MM.1S (cell line): Measurements from ENCODE around the gene TBC1D5.

Source experiments
- DNase-seq: peaks from one replicate; pipeline ENCODE4 v3.0.0-alpha.2; 2015
- H2AFZ ChIP-seq: fragments of 300-600 bp; sonication (generic); 2 replicates; pipeline ENCODE4 v1.6.0; 2016; ENCODE audit warnings: antibody characterized with exemption, low read length
- H3F3A ChIP-seq: fragments of 300-600 bp; sonication (generic); 2 replicates; pipeline ENCODE4 v1.6.1; 2016; ENCODE audit warnings: mild to moderate bottlenecking, antibody characterized with exemption, low read length, moderate library complexity, mixed read lengths; ENCODE audit not compliant: insufficient read depth
- H3K27ac ChIP-seq: fragments of 300-600 bp; sonication (generic); 2 replicates; pipeline ENCODE4 v1.5.1; 2016; ENCODE audit warnings: mild to moderate bottlenecking, low read length
- H3K27me3 ChIP-seq: fragments of 300-600 bp; sonication (generic); replicated peaks from 2 replicates; pipeline ENCODE4 v1.6.0; 2016; ENCODE audit warnings: low read length; ENCODE audit not compliant: insufficient read depth
- H3K36me3 ChIP-seq: fragments of 300-600 bp; sonication (generic); replicated peaks from 2 replicates; pipeline ENCODE4 v1.6.1; 2016; ENCODE audit warnings: mild to moderate bottlenecking, low read length, mixed read lengths; ENCODE audit not compliant: insufficient read depth
- H3K4me1 ChIP-seq: fragments of 300-600 bp; sonication (generic); 2 replicates; pipeline ENCODE4 v1.6.1; 2016; ENCODE audit warnings: low read length, mixed read lengths
- H3K4me2 ChIP-seq: fragments of 300-600 bp; sonication (generic); 2 replicates; pipeline ENCODE4 v1.6.0; 2016; ENCODE audit warnings: low read depth, low read length
- H3K4me3 ChIP-seq: fragments of 300-600 bp; sonication (generic); 2 replicates; pipeline ENCODE4 v1.5.1; 2016; ENCODE audit warnings: low read length, mixed read lengths
- H3K79me2 ChIP-seq: fragments of 300-600 bp; sonication (generic); 2 replicates; pipeline ENCODE4 v1.6.1; 2016; ENCODE audit warnings: mixed run types, low read length, mixed read lengths
- H3K9ac ChIP-seq: fragments of 300-600 bp; sonication (generic); 2 replicates; pipeline ENCODE4 v1.6.1; 2016; ENCODE audit warnings: low read length, mixed read lengths
- H3K9me2 ChIP-seq: fragments of 300-600 bp; sonication (generic); replicated peaks from 2 replicates; pipeline ENCODE4 v1.6.1; 2016; ENCODE audit warnings: mild to moderate bottlenecking, low read length, mixed read lengths; ENCODE audit not compliant: insufficient read depth
- H3K9me3 ChIP-seq: fragments of 300-600 bp; sonication (generic); replicated peaks from 2 replicates; pipeline ENCODE4 v1.6.1; 2016; ENCODE audit warnings: mild to moderate bottlenecking, low read length, mixed read lengths; ENCODE audit not compliant: insufficient read depth
- H4K20me1 ChIP-seq: fragments of 300-600 bp; sonication (generic); 2 replicates; pipeline ENCODE4 v1.6.1; 2016; ENCODE audit warnings: mild to moderate bottlenecking, low read length, moderate library complexity, mixed read lengths; ENCODE audit not compliant: insufficient read depth
- EZH2 ChIP-seq: fragments of 300-600 bp; sonication (generic); optimal IDR thresholded peaks from 2 replicates; pipeline ENCODE3; 2017; ENCODE audit warnings: low read depth, mild to moderate bottlenecking, antibody characterized with exemption, low read length, mixed read lengths
- EZH2phosphoT487 ChIP-seq: fragments of 300-600 bp; sonication (generic); IDR thresholded peaks from 2 replicates; pipeline ENCODE4 v1.6.1; 2018; ENCODE audit warnings: antibody characterized with exemption, low read length
- TF ChIP-seq, protein P1 (sequence below): fragments of 300-600 bp; sonication (generic); IDR thresholded peaks from 2 replicates; pipeline ENCODE4 v1.5.1; 2016; ENCODE audit warnings: antibody characterized with exemption, low read length, mixed read lengths

Gene TBC1D5

DNA sequence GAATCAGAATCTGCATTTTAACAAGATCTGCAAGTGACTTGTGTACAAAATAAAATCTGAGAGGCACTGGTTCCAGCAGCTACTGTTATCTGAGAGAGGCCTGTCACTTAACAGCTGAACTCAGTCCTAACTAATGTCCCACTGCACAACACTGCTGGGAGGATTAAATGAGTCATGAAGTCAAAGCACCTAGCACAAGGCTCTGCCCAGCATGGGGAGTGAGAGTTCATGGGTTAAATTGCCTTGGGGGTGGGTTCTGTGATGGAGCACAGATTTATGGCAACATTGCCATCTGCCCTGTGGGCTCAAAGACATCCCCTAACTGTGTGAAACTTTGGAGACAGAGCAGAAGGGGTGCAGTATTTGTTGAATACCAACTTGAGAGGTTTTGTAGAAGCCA lies 606.7 kb downstream of the TBC1D5 start:
- H4K20me1 ChIP-seq = no peaks in the 10 kb centered on the region
- no peak overlapping the region for H3K4me2 ChIP-seq
- no peak for TF ChIP-seq EZH2phosphoT487
- TF ChIP-seq EZH2 = no peak
- TF ChIP-seq, protein P1, sequence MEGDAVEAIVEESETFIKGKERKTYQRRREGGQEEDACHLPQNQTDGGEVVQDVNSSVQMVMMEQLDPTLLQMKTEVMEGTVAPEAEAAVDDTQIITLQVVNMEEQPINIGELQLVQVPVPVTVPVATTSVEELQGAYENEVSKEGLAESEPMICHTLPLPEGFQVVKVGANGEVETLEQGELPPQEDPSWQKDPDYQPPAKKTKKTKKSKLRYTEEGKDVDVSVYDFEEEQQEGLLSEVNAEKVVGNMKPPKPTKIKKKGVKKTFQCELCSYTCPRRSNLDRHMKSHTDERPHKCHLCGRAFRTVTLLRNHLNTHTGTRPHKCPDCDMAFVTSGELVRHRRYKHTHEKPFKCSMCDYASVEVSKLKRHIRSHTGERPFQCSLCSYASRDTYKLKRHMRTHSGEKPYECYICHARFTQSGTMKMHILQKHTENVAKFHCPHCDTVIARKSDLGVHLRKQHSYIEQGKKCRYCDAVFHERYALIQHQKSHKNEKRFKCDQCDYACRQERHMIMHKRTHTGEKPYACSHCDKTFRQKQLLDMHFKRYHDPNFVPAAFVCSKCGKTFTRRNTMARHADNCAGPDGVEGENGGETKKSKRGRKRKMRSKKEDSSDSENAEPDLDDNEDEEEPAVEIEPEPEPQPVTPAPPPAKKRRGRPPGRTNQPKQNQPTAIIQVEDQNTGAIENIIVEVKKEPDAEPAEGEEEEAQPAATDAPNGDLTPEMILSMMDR = no peak
- H2AFZ ChIP-seq = no peak overlapping the region
- H3K9ac ChIP-seq = no peak overlapping the region
- no peaks in the 10 kb centered on the region for H3K36me3 ChIP-seq
- no peaks in the 10 kb centered on the region for H3F3A ChIP-seq
- no peaks in the 10 kb centered on the region for H3K9me3 ChIP-seq
- no peak overlapping the region for H3K27ac ChIP-seq
- H3K9me2 ChIP-seq = no peaks in the 10 kb centered on the region
- DNase-seq = no peak
- no peaks in the 10 kb centered on the region for H3K4me1 ChIP-seq
- no peak overlapping the region for H3K4me3 ChIP-seq
- no peaks in the 10 kb centered on the region for H3K79me2 ChIP-seq
- H3K27me3 ChIP-seq = no peaks in the 10 kb centered on the region

DNA sequence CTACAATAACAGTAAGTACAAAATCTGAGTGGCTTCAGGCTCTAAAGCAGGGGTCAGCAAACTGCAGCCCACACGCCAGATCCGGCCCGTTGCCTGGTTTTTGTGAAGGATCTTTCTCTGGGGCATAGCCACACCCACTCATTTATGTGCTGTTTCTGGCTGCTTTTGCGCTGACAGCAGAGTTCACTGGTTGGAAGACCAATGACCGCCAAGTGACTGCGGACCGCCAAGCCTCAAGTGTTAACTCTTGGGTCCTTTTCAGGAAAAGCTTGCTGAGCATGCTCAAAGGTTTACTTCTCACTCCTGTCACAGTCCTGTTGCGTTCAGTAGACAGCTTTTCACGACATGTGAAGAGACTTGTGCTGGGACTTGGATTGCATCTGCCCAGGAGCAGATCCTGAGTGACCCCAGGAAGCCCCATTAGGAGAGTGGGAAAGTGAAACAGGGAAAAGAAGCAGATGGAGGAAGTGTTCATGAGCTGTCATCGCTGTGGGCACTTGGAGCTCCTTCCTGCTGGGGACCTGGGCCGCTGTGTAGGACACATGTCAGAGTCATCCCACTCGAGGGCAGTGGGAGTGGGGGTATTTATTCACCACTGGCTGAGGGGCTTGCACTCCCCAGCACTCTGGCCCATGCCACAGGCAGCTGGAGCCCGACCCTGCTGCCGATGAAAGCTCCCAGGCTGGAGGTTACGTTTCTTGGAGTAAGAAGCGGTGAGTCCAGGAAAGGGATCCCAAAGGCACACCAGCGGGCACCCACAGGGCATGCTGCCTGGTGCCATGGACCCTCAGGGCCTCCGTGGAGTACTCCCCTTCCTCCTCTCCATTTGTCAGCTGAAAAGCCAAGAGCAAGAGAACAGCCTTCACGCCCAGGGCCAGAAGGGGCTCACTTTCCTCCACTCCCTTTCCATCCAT lies 608.5 kb downstream of the TBC1D5 start:
- no peak for DNase-seq
- H2AFZ ChIP-seq = no peak overlapping the region
- no peaks in the 10 kb centered on the region for H3K9me2 ChIP-seq
- H3K4me2 ChIP-seq = no peak overlapping the region
- H3K27ac ChIP-seq = no peak overlapping the region
- H3K79me2 ChIP-seq = no peaks in the 10 kb centered on the region
- no peaks in the 10 kb centered on the region for H3F3A ChIP-seq
- no peak overlapping the region for H3K9ac ChIP-seq
- no peaks in the 10 kb centered on the region for H3K27me3 ChIP-seq
- H4K20me1 ChIP-seq = no peaks in the 10 kb centered on the region
- H3K9me3 ChIP-seq = no peaks in the 10 kb centered on the region
- no peaks in the 10 kb centered on the region for H3K4me1 ChIP-seq
- H3K4me3 ChIP-seq = no peak overlapping the region
- no peaks in the 10 kb centered on the region for H3K36me3 ChIP-seq
- TF ChIP-seq EZH2 (no peak), EZH2phosphoT487 (no peak)
- TF ChIP-seq, protein P1 = no peak

DNA sequence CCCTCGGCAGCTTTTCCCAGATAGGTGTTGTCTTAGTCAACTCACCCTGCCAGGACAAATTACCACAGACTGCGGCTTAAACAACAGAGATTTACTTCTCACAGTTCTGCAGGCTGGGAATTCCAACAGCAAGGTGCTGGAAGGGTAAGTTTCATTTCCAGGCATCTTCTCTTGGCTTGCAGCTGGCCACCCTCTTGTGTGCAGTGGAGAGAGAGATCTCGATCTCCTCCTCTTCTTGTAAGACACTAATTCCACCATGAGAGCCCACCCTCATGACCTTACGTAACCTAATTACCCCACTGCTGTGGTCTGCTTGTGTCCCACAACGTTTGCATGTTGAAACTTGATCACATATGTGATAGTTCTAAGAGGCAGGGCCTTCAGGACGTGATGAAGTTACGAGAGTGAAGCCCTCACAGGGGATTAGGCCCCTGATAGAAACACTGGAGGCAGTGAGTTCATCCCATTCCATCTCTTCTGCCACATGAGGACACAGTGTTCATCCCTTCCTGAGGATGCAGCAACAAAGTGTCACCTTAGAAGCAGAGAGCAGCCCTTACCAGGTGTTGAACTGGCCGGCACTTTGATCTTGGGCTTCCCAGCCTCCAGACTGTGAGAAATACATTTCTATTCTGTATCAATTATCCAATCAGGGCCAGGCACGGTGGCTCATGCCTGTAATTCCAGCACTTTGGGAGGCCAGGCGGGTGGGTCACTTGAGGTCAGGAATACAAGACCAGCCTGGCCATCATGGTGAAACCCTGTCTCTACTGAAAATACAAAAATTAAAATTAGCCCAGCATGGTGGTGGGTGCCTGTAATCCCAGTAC lies 609.9 kb downstream of the TBC1D5 start:
- H3K4me1 ChIP-seq = no peaks in the 10 kb centered on the region
- H3F3A ChIP-seq = no peaks in the 10 kb centered on the region
- no peak overlapping the region for H2AFZ ChIP-seq
- H3K4me2 ChIP-seq = no peak overlapping the region
- H3K9ac ChIP-seq = no peak overlapping the region
- H3K9me3 ChIP-seq = no peaks in the 10 kb centered on the region
- H3K36me3 ChIP-seq = no peaks in the 10 kb centered on the region
- DNase-seq = no peak
- H3K4me3 ChIP-seq = no peak overlapping the region
- no peaks in the 10 kb centered on the region for H4K20me1 ChIP-seq
- TF ChIP-seq EZH2 = no peak
- TF ChIP-seq, protein P1 = no peak
- no peak for TF ChIP-seq EZH2phosphoT487
- no peaks in the 10 kb centered on the region for H3K79me2 ChIP-seq
- no peaks in the 10 kb centered on the region for H3K9me2 ChIP-seq
- no peak overlapping the region for H3K27ac ChIP-seq
- H3K27me3 ChIP-seq = no peaks in the 10 kb centered on the region
